ENCODE data around the gene BORCS8.
"Not testable (repeated sequence)": the region's sequence is repeated elsewhere in the genome, so short reads cannot be mapped to it uniquely, and the experiment has no call there.

Gene BORCS8

GRCh38 chr19:19147344-19147743, 44.6 kb downstream of the BORCS8 start:
- DNase-seq, result no peak

- DNase-seq, result no peak
Measured at GRCh38 chr19:19146865-19147264, 45.1 kb downstream of the BORCS8 start.

GRCh38 chr19:19145684-19146608, 46.0 kb downstream of the BORCS8 start:
- DNase-seq, result peak; percentile 55

- no peak for DNase-seq
Measured at GRCh38 chr19:19145281-19145680, 46.7 kb downstream of the BORCS8 start.

GRCh38 chr19:19142347-19142746, 49.6 kb downstream of the BORCS8 start:
- DNase-seq, result no peak

GRCh38 chr19:19140476-19140875, 51.5 kb downstream of the BORCS8 start:
- no peak for DNase-seq

GRCh38 chr19:19139876-19140229, 52.1 kb downstream of the BORCS8 start:
- no peak for DNase-seq

GRCh38 chr19:19138109-19138981, 53.6 kb downstream of the BORCS8 start, which contains the start of gene TMEM161A:
TSS of gene TMEM161A (minus strand) at chr19:19138478. CDS start at chr19:19138428, 50 bp downstream.
- DNase-seq, result peak; percentile 99

GRCh38 chr19:19137556-19138108, 54.3 kb downstream of the BORCS8 start:
- no peak for DNase-seq

- DNase-seq, result not testable (repeated sequence)
Measured at GRCh38 chr19:19135713-19136112, 56.2 kb downstream of the BORCS8 start.

- no peak for DNase-seq
Measured at GRCh38 chr19:19134687-19135158, 57.2 kb downstream of the BORCS8 start.

GRCh38 chr19:19133985-19134384, 58.0 kb downstream of the BORCS8 start:
- DNase-seq, result no peak

GRCh38 chr19:19132912-19133311, 59.0 kb downstream of the BORCS8 start:
- DNase-seq, result no peak

- DNase-seq, result no peak
Measured at GRCh38 chr19:19131989-19132388, 60.0 kb downstream of the BORCS8 start.

All from fibroblast of skin of right quadriceps (primary cell).